ENCODE data around the gene RABEP1.

RABEP1 gene

DNA sequence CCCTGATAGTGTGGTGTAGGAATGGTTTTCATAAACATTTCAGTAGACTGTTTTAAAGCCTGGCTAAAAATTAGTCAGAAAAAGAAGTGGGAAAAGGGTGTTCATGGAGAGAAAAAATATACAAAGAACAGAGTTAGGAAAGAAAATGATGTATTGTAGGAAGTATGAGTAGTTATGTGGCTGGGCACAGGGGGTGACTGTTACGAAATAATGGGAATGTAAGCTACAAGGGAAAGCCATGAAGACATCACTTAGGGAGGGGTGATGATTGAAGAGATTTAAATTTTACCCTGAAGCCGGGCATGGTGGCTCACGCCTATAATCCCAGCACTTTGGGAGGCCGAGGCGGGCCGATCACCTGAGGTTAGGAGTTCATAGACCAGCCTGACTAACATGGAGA lies 82.1 kb downstream of the RABEP1 start:
- no peak for DNase-seq (ENCODE audit: low spot score)

DNA sequence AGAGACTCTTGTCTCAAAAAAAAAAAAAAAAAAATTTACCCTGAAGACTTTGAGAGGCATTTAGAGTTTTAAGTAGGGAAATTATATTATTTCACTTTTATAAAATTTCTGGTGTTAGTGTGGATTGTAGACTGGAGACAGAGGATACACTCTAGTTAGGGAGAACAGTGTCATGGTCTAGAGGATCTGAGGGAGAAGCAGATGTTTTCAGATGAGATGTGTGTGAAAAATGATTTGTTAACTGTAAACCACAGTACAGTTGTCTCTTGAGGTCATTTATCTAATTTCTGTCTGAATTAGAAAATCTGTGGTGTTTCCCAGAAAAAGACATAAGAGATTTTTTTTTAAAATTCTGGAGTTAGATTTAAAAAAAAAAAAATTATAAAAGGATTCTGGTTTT lies 82.6 kb downstream of the RABEP1 start:
- no peak for DNase-seq (ENCODE audit: low spot score)

DNA sequence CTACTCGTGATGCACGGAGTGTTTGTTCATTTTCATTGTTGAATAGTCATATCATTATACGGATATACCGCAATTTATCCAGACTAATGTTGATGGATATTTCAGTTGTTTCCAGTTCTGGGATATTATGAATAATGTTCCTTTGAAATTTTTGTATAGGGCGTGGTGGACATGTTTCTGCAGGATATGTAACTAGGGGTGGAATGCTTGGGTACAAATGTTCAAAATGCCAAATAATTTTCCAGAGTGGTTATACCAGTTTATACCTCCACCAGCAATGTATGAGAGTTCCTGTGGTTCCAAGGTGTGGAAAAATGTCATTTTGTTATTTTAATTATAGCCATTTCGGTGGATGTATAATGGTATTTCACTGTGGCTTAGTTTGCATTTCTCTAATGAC lies 83.7 kb downstream of the RABEP1 start:
- no peak for DNase-seq (ENCODE audit: low spot score)

DNA sequence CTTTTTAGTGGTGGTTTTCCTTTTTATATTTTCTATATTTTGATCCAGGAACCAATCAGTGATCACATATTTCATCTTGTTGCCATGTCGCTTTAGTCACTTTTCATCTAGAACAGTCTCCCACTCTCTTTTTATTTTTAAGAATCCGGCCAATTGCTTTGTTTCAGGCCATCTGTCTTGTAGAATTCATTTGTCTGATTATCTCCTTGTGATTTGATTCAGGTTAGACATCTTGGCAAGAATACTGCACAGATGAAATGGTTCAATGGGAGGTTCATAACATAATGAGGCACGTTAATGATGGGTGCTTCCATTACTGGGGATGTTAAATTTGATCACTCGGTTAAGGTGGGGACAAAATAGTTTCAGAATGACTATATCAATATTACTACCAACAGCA lies 88.3 kb downstream of the RABEP1 start:
- peak; percentile 15 for DNase-seq (ENCODE audit: low spot score)

DNA sequence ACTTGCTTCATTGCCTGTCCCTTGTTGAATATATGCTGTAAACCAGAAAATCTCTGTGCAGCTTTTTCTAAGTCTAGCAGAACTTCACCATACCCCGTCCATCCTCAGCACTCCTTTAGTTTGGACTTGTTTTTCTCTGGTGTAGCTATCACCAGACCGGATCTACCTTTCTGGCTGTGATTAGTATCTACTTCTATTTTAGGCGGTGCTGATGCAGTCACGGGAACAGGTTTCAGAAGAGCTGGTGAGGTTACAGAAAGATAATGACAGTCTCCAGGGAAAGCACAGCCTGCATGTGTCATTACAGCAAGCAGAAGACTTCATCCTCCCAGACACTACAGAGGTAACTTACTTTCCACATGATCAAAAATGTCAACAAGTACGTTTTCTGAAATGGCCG lies 91.0 kb downstream of the RABEP1 start:
- no peak for DNase-seq (ENCODE audit: low spot score)

DNA sequence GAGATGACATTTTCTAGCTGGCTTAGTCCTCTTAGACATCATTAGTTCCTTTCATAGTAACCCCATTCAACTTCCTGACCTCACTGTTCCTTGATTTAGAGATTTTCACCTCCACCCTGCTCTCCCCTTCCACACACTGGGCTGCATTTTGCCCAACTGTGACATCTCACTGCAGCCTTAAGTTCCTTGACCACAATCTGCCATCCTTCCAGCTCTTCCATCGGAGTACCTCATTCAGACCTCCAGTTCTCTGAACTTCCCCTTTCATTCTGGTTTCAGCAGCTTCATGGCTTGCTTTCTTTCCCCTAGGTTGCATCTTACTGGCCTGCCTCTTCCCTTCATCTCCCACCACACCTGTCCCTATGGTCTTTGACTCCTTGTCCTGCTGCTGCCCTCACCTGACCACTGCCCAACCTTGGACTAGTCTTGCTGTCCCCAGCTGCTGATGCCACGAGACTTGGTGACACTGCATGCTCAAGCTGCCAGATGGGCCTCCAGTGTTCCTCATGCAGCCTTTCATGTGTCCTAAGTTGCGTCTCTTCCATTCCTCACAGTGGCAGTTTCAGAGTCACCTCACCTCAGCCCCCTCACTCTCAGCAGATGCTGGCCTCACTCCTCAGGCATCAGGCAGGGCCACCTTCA lies 96.6 kb downstream of the RABEP1 start:
- DNase-seq (ENCODE audit: low spot score): no peak

DNA sequence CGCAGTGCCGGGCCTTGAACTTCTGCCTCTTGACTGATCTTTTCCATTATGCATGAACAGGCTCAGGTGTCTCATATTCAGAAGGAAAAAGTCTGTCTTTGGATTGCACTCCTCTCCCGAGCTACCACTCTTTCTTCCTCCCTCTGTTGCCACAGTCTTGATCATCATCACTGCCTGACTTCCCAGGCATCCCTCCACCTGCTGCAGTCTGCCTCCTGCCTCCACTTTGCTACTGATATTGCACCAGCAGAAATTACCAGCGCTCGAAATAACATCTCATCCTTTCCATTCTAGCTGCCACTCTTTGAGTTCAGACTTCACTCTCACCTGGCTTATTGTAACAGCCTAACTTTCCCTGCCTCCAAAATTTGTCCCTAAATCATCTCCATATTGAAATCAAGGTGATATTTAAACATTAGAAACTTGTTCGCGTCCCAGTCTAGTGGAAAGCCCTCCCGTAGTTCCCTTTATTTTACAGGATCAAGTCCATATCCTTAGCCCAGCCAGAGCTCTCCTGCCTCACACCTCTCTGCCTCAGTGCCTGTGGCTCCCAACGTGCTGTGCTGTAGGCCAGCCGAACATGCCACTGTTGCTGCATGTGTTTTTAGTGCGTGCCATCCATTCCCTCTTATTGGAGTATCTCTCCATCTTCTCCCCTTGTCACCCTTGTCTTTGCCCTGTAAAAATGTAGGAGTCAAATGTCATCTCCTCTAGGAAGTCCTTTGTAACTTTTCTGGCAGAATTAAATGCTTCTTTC lies 97.4 kb downstream of the RABEP1 start:
- no peak for DNase-seq (ENCODE audit: low spot score)

DNA sequence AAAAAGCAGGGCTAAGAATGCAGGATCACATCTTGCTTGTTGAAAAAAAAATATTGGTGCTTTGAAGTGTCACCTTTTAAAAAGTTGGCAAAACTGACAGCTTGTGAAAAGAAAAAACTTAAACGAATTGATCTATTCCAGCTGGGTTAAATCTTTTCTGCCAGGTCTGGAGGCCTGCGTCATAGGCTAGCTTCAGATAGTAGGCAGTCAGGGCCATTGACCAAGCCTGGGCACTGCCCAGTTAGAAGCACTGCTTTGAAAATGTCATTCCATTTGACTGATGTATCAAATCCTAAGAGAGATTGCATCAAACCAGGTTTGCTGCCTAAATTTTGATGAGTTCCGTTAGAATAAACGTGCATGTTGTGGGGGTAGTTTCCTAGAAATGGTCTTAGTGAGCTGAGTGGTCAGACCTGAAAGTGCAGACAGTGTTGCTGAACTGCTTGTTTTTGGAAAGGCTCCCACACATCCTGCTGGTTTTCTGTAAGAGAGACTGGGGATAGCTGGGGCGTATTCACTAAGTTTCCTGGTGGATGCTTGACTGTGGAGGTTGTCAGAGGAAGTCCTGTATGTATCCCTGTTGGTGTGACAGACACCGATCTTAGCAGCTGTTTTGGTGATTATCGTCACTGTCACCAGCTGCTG lies 98.5 kb downstream of the RABEP1 start:
- no peak for DNase-seq (ENCODE audit: low spot score)

DNA sequence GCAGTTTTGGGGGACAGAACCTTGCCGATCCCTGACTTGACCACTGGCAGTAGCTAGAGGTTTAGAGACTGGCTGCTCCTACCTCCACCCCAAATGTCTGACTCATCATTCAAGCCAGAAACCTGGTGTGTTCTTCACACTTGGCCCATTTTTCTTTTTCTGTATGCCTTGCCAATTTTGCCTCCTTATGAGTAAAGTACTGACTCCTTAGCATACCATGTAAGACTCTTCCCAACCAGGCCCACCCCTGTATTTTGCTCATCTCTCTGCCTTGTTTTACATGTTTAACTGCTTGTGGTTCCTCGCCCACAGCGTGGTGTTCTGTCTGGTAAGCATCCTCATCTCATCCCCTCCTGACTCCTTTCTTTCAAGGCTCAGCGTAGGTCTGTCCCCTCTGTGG lies 99.5 kb downstream of the RABEP1 start:
- DNase-seq (ENCODE audit: low spot score): no peak

DNA sequence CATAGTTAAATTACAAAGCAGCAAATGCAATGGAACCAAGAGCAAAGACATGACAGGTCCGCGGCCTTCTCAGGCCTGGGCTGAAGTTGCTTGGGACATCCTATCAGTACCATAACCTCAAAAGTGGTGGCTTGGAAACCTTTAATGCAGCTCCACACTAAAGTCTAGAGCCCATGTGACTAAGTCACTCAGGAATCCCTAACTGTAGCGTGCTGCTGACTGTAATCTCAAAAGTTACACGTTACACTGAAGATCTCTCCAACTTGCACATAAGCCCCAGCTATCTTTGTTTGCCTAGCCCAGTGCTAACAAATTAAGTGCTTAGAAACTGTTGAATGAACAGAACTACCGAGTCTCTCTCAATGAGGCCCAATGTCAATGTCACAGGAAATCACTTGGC lies 109.6 kb downstream of the RABEP1 start:
- no peak for DNase-seq (ENCODE audit: low spot score)

DNA sequence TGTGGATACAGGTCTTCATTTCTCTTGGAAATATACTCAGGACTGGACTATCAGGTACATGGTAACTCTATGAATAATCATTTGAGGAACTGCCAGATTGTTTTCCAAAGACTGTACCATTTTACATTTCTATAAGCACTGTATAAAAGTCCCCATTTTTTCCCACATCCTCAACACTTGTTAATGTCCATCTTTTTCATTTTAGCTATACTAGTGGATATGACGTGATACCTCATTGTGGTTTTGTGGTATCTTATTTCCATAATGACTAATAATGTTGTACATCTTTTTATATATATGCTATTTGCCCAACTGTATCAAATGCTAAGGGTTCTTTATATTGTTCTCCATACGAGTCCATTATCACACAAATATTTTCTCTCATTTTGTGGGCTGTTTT lies 114.5 kb downstream of the RABEP1 start:
- no peak for DNase-seq (ENCODE audit: low spot score)

DNA sequence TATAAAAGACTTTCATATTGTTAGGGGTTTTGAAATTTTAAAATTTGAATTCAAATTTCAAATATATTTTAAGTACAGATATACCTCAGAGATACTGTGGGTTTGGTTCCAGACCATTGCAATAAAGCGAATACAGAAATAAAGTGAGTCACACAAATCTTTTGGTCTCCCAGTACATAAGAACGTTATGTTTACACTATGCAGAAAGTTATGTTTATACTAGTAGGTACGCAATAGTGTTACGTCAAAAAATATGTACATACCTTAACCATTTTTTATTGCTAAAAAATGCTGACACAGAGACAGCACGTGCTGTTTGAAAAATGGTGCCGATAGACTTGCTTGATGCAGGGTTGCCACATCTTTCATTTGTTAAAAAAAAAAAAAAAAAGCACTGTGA lies 117.7 kb downstream of the RABEP1 start:
- DNase-seq (ENCODE audit: low spot score): no peak

DNA sequence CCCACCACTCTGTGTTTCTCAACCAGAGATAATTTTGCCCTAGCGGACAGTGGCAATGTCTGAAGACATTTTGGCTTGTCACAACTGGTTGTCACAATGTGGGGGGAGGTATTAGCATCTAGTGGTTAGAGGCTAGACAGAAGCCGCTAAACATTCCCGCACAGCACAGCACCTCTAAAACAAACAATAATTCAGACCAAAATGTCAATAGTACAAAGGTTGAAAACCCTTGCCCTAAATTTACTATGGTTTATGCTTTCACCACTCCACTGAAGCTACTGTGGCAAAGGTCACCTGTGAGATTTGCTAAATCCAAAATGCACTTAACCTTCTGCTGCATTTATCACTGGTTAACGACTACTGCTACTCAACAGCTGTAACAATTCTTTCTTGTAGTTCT lies 123.3 kb downstream of the RABEP1 start:
- DNase-seq (ENCODE audit: low spot score): no peak

DNA sequence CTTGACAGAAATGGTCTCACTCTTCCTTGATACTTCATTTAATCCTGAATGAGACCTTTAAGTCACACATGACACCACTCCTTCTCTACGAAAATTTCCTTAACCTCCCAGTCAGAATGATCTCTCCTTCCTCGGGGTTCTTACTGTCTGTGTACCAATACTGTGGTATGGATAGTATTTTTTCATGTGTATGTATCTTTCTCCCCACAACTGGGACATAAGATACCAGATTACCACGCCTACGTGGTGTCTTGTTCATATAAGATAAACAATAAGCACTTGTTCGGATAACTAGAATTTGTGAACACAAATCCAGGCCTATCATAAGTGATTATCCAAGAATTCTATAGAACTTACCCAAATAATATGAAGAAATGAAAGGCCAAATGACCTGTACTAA lies 126.1 kb downstream of the RABEP1 start:
- no peak for DNase-seq (ENCODE audit: low spot score)

DNA sequence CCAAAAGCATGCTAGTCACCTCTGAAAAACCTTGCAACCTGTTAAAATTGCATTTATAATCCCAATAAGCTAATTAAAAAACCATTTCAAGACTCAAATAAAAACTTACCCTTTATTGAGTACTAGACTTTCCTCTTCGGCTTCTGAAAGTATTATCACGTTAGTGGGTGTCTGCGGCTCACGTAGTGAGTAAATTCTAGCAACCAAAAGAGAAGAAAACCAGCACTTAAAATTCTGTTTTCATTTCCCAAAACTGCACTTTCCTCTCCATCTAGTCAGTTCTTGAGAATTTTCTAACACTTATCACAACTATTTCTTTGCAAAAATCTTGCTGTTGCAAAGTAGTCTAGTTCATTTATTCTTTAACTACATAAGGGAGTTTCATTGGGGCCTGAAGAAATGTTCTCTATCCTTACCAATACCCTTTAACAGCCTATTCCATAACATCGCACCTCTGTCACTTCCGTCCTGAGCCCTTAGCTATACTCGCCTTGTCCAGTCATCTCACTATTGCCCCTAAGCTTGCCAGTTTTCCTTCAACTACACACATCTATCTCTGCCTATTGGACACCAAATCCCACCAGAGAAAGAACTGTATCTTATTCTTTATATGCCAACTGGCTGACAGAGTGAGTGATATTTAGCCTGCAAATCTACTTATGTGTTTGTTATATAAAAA lies 128.6 kb downstream of the RABEP1 start:
- no peak for DNase-seq (ENCODE audit: low spot score)

DNA sequence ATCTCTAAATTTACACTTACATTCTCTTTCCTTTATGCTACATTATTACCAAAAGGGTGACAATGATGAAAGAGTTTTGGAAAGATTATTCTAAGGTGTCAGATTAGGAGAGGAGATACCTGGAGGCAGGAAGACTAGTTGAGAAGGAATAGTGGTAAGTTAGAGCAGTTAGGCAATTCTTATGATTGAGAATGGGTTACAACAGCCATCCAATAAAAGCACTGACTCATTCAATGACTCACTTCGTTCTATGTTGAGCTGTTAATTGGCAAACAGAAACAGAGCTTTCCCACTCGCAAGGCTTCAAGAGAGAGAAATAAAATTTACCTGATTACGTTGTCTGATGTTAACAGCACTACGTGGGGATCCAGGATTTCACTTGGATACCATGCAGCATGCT lies 131.6 kb downstream of the RABEP1 start:
- DNase-seq (ENCODE audit: low spot score): peak; percentile 48

DNA sequence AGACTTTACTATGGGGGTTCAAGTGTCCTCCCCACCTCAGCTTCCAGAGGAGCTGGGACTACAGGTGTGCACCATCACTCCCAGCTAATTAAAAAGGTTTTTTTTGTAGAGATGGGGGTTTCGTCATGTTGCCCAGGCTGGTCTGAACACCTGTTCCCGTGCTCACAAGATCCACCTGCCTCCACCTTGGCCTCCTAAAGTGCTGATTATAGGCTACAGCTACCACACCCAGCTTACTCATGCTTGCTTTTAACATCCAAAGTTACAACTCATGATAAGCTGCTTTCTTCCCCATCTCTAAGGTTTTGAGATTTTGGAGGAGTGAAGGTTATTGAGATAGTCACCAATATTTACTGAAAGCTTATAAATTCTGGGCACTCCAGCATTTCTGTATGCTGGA lies 134.8 kb downstream of the RABEP1 start:
- DNase-seq (ENCODE audit: low spot score): no peak

DNA sequence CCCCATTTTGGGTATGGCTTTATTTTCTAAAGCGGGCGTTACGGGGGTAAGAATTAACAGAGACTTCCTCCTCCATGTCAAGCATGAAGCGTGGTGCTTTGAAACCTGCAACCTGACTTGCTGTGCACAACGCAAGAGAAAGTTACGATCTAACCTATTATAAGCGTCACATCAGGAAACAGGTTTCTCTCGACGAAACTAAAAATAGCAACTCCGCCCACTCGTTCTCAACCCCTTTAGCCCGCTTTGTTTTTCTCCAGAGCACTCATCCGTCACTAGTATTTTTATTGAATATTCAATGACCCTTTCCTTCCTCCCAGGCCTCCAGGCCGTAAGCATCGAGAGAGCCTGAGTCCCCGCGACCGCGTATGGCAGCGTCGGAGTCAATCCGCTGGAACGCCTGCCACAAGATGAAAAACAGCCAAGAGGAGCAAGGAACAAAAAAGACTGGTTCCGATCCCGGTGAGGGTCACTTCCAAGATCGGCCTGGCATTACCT lies 136.8 kb downstream of the RABEP1 start:
- DNase-seq (ENCODE audit: low spot score): peak; percentile 25

DNA sequence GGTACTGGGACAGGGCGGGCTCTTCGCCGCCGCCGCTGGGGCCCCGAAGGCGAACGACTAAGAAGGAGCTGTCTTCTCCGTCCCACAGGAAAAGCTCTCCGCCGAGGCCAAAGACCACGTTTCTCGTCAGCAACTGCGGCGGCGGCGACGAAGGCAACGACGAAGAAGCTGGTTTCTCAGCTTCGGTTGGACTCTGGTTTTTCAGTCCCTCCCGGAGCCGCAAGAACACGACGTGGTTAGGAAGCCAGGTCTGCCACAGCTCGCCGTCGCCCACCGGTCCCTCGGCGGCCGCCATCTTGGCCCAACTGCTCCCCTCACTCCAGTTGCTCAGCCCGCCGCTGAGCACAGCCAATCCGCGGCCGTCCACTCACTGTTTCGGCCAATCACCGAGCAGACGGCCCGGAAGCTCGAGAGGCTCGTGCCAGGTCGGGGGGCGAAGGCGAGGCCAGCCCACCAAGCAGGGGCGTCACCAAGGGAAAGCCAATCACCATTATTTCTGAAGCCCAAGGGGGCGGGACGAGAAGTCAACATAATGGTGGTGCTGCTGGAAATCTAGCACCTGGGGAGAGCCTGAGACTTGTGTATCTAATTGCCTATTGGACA lies 137.4 kb downstream of the RABEP1 start, which contains the start of gene NUP88:
NUP88 (minus strand) TSS at position 307 of the 603 bp plus-strand sequence; CDS start at position 295, 12 bp downstream.
- DNase-seq (ENCODE audit: low spot score): peak; percentile 99

DNA sequence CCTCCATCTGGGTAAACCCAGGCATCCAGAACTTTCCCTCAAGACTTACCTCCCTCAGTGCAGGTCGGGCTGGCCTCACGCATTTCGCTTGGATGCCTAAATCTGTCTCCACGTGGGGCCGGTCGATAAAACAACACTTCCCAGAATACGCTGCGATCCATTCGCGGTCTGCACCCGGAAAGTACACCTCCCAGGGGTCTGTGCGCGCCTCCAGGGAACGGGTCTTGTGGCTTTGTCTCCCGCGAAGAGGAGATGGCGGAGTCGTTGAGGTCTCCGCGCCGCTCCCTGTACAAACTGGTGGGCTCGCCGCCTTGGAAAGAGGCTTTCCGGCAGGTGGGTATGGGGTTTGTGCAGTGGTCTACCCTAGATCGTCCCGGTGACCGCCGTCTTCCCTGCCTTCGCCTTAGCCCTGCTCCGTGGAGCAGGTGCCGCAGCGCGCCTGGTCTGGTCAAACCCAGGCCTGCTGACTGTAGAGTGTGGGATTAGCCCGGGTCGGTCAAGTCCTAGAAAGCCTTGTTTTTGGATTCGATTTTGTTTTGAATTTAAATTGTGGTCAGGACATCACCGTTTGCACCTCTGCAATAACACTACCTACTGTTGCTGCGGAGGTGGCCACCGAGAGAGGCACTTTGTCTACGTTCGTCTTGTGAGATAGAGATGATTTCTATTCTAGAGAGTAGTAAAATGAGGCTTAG lies 138.0 kb downstream of the RABEP1 start, which contains the start of gene RPAIN:
RPAIN (plus strand) TSS at position 224 of the 695 bp plus-strand sequence; CDS start at position 253, 29 bp downstream.
- peak; percentile 95 for DNase-seq (ENCODE audit: low spot score)

DNA sequence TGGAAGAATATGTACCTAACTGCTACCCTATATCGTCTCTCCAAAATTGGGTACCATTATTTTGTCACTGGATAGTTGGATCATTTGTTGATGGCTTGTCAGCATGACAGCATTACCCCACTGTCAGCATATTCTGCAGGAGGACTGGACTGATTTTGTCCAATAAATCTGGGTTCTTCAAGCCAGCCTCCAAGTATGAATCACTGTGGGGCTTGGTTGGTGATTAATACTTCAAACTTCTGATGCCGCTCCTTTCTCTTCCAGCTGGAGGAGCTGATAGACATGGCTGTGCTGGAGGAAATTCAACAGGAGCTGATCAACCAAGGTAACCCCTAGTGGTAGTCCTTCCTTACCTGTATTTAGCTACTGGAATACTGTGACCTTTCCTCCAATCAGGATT lies 140.4 kb downstream of the RABEP1 start:
- DNase-seq (ENCODE audit: low spot score): no peak

Data from Ammon's horn (tissue), 1 donor.